ENCODE results near the gene LBH. TPM values are rescaled to one million over a fixed set of nuclear protein-coding genes. Genes with fewer than 3 reads are reported as not detected.

Gene LBH
- total RNA-seq, 3 donors from 2014 or later: 18.2 to 153 (median 87.2) TPM

DNA sequence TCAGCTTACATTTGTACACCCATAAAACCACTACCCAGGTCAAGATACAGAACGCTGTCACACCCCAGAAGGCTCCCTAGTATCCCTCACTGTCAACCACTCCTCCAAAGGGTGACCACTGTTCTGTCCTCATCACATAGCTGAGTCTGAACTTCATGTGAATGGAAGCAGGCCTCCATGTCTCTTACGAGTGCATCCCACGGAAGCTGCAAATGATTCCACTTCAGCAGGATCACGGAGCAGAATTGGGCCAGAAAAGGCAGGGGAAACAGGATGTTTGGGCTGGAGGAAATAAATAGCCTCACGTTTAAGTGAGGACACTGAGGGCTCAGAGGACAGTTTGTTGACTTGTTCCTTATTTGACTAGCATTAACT lies 38.4 kb downstream of the LBH start:
- intact Hi-C loops (cut with DNase I; ENCODE audit: low total_unique reads): no loop called here

DNA sequence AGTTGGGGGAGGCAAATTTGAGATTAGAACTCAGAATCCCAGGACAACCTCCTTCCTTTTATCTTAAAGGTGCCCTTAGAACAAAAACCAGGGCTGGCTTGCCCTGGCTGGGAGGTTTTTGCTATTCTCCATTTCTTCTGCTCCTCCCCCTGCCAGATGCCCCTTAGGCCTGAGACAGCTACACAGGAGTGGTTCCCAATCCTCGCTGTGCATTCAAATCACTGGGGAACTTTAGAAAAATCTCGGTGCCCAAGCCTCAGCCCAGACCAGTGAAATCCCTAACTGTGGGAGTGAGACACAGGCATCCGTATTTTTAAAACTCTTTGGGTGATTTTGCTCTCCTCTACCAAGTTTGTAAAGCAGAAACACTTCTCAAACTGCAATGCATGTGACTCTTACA lies 38.8 kb downstream of the LBH start:
- Histone ChIP-seq H3K36me3 (no peaks in the 10 kb centered on the region), H3K4me1 (no peaks in the 10 kb centered on the region), H3K27me3 (no peaks in the 10 kb centered on the region), H3K27ac (no peak overlapping the region), H3K4me3 (no peak overlapping the region), H3K9me3 (no peaks in the 10 kb centered on the region)
- TF ChIP-seq POLR2AphosphoS5 (IDR thresholded peaks at IDR 0.05) (no peak), POLR2A (IDR thresholded peaks at IDR 0.05) (no peak)
- TF ChIP-seq, protein P1, sequence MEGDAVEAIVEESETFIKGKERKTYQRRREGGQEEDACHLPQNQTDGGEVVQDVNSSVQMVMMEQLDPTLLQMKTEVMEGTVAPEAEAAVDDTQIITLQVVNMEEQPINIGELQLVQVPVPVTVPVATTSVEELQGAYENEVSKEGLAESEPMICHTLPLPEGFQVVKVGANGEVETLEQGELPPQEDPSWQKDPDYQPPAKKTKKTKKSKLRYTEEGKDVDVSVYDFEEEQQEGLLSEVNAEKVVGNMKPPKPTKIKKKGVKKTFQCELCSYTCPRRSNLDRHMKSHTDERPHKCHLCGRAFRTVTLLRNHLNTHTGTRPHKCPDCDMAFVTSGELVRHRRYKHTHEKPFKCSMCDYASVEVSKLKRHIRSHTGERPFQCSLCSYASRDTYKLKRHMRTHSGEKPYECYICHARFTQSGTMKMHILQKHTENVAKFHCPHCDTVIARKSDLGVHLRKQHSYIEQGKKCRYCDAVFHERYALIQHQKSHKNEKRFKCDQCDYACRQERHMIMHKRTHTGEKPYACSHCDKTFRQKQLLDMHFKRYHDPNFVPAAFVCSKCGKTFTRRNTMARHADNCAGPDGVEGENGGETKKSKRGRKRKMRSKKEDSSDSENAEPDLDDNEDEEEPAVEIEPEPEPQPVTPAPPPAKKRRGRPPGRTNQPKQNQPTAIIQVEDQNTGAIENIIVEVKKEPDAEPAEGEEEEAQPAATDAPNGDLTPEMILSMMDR (IDR thresholded peaks at IDR 0.05): no peak
- no peak for DNase-seq (ENCODE audit: low spot score in 2 of 2)
- intact Hi-C loops (cut with DNase I; ENCODE audit: low total_unique reads): no loop called here

More for the DNA sequence above, 38.4 kb downstream of the LBH start:
- DNase-seq (ENCODE audit: low spot score in 2 of 2): no peak
- H3K27ac ChIP-seq: no peak overlapping the region
- no peaks in the 10 kb centered on the region for H3K27me3 ChIP-seq
- TF ChIP-seq, protein P1 (IDR thresholded peaks at IDR 0.05): no peak
- TF ChIP-seq POLR2A (IDR thresholded peaks at IDR 0.05) (no peak), POLR2AphosphoS5 (IDR thresholded peaks at IDR 0.05) (no peak)
- H3K9me3 ChIP-seq: no peaks in the 10 kb centered on the region
- H3K36me3 ChIP-seq: no peaks in the 10 kb centered on the region
- H3K4me3 ChIP-seq: no peak overlapping the region
- H3K4me1 ChIP-seq: no peaks in the 10 kb centered on the region

DNA sequence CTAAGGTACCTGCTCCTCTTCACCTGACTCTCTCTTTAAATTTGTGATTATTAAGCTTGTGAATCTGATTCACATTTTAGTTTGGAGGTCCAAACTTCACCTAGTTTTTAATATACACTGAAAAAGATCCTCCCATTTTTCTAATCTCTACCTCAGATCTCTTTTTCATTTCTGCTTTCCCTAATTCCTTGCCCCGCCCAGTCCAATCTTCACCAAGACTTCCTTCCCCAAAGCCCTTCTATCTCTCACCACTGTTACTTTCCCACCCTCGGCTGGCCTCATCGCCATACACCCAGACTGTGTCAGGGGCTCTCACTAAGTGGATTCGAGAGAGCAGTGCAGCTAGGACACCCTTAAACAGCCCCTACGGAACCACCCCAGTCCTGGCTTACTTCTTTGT lies 40.0 kb downstream of the LBH start:
- intact Hi-C loops (cut with DNase I; ENCODE audit: low total_unique reads): no loop called here
- TF ChIP-seq POLR2A (IDR thresholded peaks at IDR 0.05): no peak
- TF ChIP-seq, protein P1 (IDR thresholded peaks at IDR 0.05): no peak
- TF ChIP-seq POLR2AphosphoS5 (IDR thresholded peaks at IDR 0.05): no peak
- Histone ChIP-seq H3K27ac (no peak overlapping the region), H3K9me3 (no peaks in the 10 kb centered on the region), H3K36me3 (no peaks in the 10 kb centered on the region), H3K4me3 (no peak overlapping the region), H3K27me3 (no peaks in the 10 kb centered on the region), H3K4me1 (no peaks in the 10 kb centered on the region)
- DNase-seq (ENCODE audit: low spot score in 2 of 2): no peak

DNA sequence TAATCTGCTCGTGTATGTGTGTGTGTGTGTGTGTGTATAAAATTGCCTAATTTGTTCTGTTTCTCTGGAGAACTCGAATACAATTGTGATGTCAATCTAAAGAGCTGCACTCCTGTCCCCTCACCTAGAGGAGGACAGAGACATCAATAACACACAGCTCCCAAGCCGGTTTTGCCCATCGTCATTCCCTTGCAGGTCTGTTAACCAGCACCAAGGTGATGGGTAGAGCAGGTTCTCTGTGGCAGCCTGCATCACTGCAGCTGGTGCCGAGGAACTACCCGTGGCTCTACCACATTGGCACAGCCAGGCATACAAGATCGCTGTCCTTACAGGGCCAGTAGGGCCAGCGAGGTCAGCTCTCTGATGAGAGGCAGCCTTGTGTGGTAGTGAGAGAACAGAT lies 41.0 kb downstream of the LBH start:
- H3K36me3 ChIP-seq: no peaks in the 10 kb centered on the region
- no peak overlapping the region for H3K27ac ChIP-seq
- H3K4me1 ChIP-seq: no peaks in the 10 kb centered on the region
- no peak overlapping the region for H3K4me3 ChIP-seq
- intact Hi-C loops (cut with DNase I; ENCODE audit: low total_unique reads): no loop called here
- DNase-seq (ENCODE audit: low spot score in 2 of 2): no peak
- H3K27me3 ChIP-seq: no peaks in the 10 kb centered on the region
- H3K9me3 ChIP-seq: no peaks in the 10 kb centered on the region
- TF ChIP-seq, protein P1 (IDR thresholded peaks at IDR 0.05): no peak
- TF ChIP-seq POLR2A (IDR thresholded peaks at IDR 0.05) (no peak), POLR2AphosphoS5 (IDR thresholded peaks at IDR 0.05) (no peak)

DNA sequence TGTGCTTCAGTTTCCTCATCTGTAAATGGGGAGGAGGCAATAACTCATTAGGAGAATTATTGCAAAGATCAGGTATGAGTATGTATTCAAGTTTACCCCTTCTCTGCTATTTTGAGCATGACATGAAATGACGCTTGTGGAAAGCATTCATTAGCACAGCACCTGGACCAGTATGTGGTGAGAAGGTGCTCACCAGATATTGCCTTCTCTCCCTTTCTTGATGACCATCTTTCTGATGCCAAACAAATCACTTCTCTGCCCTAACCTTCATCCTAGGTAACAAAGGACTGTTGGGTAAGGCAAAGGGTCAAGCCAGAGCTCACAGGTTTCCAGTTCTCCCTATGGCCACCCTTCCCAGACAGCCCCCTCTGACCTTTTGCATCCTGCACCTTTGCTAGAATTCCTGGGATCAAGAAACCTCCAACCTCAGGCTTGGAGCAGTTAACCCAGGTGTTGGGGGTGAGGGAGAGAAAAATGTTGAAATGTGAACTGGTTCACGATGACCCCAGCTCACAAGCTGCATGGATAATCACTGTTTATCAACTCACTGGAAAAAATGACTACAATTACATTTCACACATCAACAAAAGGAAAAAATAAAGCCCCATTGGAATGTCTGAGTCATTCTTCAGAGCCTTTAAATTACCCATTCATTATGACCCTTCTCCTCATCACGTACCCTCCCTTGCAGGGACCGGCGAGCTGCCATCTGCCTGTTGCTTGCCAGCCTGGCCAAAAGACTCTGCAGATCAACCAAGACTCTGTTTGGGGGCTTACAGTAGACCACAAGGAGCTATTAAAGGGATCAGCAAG lies 41.6 kb downstream of the LBH start:
- no peaks in the 10 kb centered on the region for H3K36me3 ChIP-seq
- no peaks in the 10 kb centered on the region for H3K27me3 ChIP-seq
- no peak for TF ChIP-seq POLR2A (IDR thresholded peaks at IDR 0.05)
- no peak overlapping the region for H3K4me3 ChIP-seq
- H3K4me1 ChIP-seq: no peaks in the 10 kb centered on the region
- intact Hi-C loops (cut with DNase I; ENCODE audit: low total_unique reads): no loop called here
- no peak overlapping the region for H3K27ac ChIP-seq
- no peaks in the 10 kb centered on the region for H3K9me3 ChIP-seq
- DNase-seq (ENCODE audit: low spot score in 2 of 2): no peak
